Karpas-422 (cell line): ENCODE data around the gene KCNQ1. TPM values are rescaled to one million over a fixed set of nuclear protein-coding genes. Genes with fewer than 3 reads are reported as not detected.
A peak's percentile ranks its signal among the peaks of the same experiment; 100 is the strongest.

Source experiments
- DNase-seq: peaks from one replicate; pipeline ENCODE4 v3.0.0-alpha.2; 2015
- H2AFZ ChIP-seq: fragments of 200-600 bp; sonication (generic); 2 replicates; pipeline ENCODE4 v1.6.1; 2014; ENCODE audit warnings: antibody characterized with exemption, low read length, mixed read lengths
- H3K27ac ChIP-seq: fragments of 200-600 bp; sonication (generic); 2 replicates; pipeline ENCODE4 v1.5.1; 2014; ENCODE audit warnings: mild to moderate bottlenecking, low read length, moderate library complexity
- H3K27me3 ChIP-seq: fragments of 200-600 bp; sonication (generic); 2 replicates; pipeline ENCODE4 v1.6.1; 2014; ENCODE audit warnings: low read length, mixed read lengths
- H3K36me3 ChIP-seq: fragments of 200-600 bp; sonication (generic); 2 replicates; pipeline ENCODE4 v1.6.1; 2014; ENCODE audit warnings: low read length, mixed read lengths; ENCODE audit not compliant: insufficient read depth
- H3K4me1 ChIP-seq: fragments of 200-600 bp; sonication (generic); 2 replicates; pipeline ENCODE4 v1.6.1; 2014; ENCODE audit warnings: mild to moderate bottlenecking, low read length, mixed read lengths
- H3K4me2 ChIP-seq: fragments of 200-600 bp; sonication (generic); 2 replicates; pipeline ENCODE4 v1.6.1; 2014; ENCODE audit warnings: low read length, low read depth, mild to moderate bottlenecking; ENCODE audit not compliant: poor library complexity, severe bottlenecking
- H3K4me3 ChIP-seq: fragments of 200-600 bp; sonication (generic); 2 replicates; pipeline ENCODE4 v1.5.1; 2014; ENCODE audit warnings: mild to moderate bottlenecking, antibody characterized with exemption, low read length, mixed read lengths
- H3K79me2 ChIP-seq: fragments of 200-600 bp; sonication (generic); 2 replicates; pipeline ENCODE4 v1.6.1; 2014; ENCODE audit warnings: mild to moderate bottlenecking, low read length, mixed read lengths
- H3K9ac ChIP-seq: fragments of 200-600 bp; sonication (generic); 2 replicates; pipeline ENCODE4 v1.6.0; 2014; ENCODE audit warnings: low read length
- H3K9me2 ChIP-seq: fragments of 200-600 bp; sonication (generic), shearing (Covaris generic); replicated peaks from 2 replicates; pipeline ENCODE4 v1.6.0; 2014; ENCODE audit warnings: mild to moderate bottlenecking, low read length, moderate library complexity; ENCODE audit not compliant: insufficient read depth
- H3K9me3 ChIP-seq: fragments of 300-700, 200-600 bp; sonication (generic); 2 replicates; pipeline ENCODE4 v1.6.1; 2014; ENCODE audit warnings: low read length, mixed read lengths
- H4K20me1 ChIP-seq: fragments of 200-600 bp; sonication (generic); 2 replicates; pipeline ENCODE4 v1.6.1; 2014; ENCODE audit warnings: mild to moderate bottlenecking, antibody characterized with exemption, low read length, low read depth; ENCODE audit not compliant: insufficient read depth
- total RNA-seq: library from RNA; depleted of rRNA; stranded (reverse); fragments of >200 nt; shearing (Covaris generic); gene quantifications from 2 replicates; pipeline ENCODE4 v1.2.3, GENCODE V29; 2014; ENCODE audit warnings: low replicate concordance

KCNQ1 gene
- total RNA-seq, 1 experiment from 2014 or later, result not detected

DNA sequence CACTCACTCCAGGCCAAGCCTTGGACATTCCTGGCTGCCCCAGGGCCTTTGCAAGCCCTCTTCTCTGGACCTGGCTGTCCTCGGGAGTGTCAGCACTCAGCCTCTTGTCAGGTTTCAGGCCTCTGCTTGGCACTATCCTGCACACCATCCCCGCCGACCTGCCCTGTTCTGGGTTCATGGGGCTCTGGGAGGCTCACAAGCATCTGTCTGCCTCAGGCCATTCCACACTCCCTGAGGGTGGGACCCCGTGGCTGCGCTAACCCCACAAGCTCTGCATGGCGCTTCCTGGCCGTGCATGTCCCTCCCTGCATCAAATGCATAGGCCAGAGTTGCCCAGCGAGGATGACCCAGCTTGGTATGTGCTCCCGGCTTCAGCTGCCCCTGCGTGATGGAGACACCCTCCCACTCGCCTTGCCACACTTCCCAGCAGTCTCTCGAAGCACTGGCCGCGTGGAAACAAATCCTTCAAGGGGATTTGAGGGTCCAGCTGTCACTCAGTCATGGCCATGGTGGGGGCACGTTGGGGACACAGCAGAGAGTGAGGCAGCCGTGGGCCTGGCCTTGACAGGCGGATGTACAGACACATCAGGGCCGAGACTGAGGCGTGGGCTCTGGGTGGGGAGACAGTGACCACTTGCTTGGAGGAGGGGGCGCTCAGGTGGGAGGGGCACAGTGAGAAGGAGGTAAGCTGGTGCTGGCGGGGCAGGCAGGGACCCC, 87.3 kb downstream of the KCNQ1 start:
- Histone ChIP-seq H3K4me1 (peaks cover 5% of the 10 kb centered on the region), H3K4me3 (no peak overlapping the region), H3K79me2 (no peaks in the 10 kb centered on the region), H3K27ac (no peak overlapping the region), H4K20me1 (no peaks in the 10 kb centered on the region), H3K9me3 (no peaks in the 10 kb centered on the region), H3K36me3 (no peaks in the 10 kb centered on the region), H2AFZ (no peak overlapping the region), H3K27me3 (no peaks in the 10 kb centered on the region), H3K4me2 (no peak overlapping the region), H3K9ac (no peak overlapping the region), H3K9me2 (no peaks in the 10 kb centered on the region)
- DNase-seq, result no peak

- Histone ChIP-seq H3K27ac (no peak overlapping the region), H3K4me1 (no peaks in the 10 kb centered on the region), H3K36me3 (no peaks in the 10 kb centered on the region), H3K27me3 (no peaks in the 10 kb centered on the region), H3K9ac (no peak overlapping the region), H3K9me2 (no peaks in the 10 kb centered on the region), H2AFZ (no peak overlapping the region), H4K20me1 (no peaks in the 10 kb centered on the region), H3K9me3 (no peaks in the 10 kb centered on the region), H3K4me3 (no peak overlapping the region), H3K79me2 (no peaks in the 10 kb centered on the region), H3K4me2 (no peak overlapping the region)
- DNase-seq, result peak; percentile 97
These were observed 88.1 kb downstream of the KCNQ1 start for GRCh38 chr11:2532704-2533586.

DNA sequence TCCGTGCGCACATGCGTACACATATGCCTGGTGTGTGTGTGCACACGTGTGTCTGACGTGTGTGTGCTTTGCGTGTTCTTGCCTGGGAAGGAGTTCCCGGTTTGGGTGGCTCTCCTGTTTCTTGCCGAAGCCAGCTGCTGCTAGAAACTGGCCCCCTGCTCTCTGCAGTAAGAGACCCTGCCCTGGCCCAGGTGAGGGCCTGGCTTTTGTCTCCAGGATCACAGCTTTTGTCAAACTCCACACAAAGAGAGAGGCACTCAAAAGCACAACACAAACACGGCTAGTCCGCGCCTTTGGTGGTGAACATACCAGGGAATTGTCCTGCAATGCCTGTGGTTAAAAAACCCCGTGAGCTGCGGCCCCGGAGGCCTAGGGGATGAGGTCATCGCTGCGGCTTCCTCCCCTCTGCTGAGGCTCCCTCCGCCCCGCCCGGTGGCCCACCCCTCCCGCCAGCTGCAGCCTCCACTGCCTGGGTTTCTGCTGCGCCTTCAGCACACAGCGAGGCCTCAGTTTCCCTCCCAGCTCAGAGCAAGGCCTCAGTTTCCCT, 88.9 kb downstream of the KCNQ1 start:
- no peak overlapping the region for H2AFZ ChIP-seq
- H3K27ac ChIP-seq, result no peak overlapping the region
- H3K9me3 ChIP-seq, result no peaks in the 10 kb centered on the region
- no peak for DNase-seq
- no peaks in the 10 kb centered on the region for H3K79me2 ChIP-seq
- H3K4me2 ChIP-seq, result no peak overlapping the region
- no peaks in the 10 kb centered on the region for H4K20me1 ChIP-seq
- no peaks in the 10 kb centered on the region for H3K27me3 ChIP-seq
- H3K4me3 ChIP-seq, result no peak overlapping the region
- H3K9me2 ChIP-seq, result no peaks in the 10 kb centered on the region
- no peak overlapping the region for H3K9ac ChIP-seq
- H3K4me1 ChIP-seq, result no peaks in the 10 kb centered on the region
- no peaks in the 10 kb centered on the region for H3K36me3 ChIP-seq

DNA sequence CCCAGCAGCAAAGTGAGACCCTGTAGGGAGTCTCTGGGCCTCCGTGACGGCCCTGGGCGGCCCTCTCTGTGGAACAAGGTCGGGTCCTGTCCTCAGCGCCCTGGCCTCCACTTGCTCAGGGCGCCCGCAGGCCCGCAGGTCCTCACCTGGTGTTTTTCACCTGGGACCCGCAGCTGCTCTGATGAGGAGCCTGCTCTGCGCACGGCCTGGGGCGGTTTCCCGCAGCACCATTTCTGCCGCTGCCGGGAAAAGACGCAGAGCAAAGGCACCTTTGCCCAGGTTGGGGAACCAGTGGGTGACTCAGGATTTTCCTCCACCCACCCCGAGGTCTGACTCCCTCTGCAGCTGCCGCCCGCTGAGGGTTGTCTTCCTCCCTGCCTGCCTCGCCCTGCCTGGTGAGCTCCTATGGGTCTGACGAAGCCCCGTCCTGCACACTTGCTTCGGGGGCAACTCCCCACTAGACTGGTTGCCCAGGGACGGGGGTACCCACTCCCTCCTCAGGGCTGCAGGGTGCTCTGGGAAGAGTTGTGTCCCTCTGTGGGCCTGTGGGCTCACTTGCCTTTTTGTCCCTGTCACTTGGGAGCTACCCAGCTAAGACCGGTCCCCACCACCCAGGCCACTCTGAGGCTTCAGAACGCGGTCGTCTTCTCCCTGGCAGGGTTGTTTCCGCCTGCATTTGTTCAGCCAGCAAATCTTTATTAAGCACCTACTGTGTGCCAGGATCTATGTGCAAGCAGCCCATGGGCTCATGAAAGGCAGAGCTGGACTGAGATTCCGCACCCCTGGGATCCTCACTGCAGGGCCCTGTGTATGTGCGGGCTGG, 89.5 kb downstream of the KCNQ1 start:
- Histone ChIP-seq H3K4me2 (no peak overlapping the region), H3K36me3 (no peaks in the 10 kb centered on the region), H2AFZ (no peak overlapping the region), H3K4me3 (no peak overlapping the region), H3K9ac (no peak overlapping the region), H3K9me2 (no peaks in the 10 kb centered on the region), H3K27me3 (no peaks in the 10 kb centered on the region), H4K20me1 (no peaks in the 10 kb centered on the region), H3K9me3 (no peaks in the 10 kb centered on the region), H3K79me2 (no peaks in the 10 kb centered on the region), H3K4me1 (no peaks in the 10 kb centered on the region), H3K27ac (no peak overlapping the region)
- DNase-seq, result no peak

DNA sequence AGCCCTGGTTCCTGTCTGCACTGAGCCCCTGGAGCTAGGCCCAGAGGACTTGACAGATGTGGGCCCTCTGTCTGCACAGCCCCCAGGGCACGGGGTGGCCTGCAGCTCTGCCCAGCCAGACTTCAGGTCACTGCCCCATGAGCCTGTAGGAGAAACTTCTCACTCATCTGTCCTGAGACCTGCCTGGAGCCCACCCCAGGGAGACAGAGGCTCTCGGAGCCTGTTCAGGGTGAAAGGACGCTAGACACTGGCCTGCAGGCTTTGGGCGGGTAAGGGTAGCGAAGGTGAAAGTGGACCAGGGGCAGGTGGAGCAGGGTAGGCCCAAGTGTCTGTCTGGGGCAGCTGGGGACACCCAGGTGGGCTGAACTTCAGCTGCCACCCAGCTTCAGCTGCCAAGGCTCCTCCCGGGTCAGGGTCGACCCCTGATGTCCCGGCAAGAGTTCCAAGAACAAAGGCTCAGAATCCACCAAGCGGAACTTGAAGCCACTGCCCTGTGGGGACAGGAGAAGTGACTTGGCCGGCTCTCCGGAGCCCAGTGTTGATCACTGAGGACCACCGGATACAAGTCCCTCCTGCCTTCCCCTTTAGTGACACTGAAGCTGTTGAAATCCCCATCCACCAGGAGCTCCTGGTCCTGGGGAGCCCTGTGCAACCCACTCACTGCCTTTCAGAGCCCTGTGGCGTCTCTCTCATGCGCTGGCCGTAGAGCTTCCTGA, 90.3 kb downstream of the KCNQ1 start:
- H4K20me1 ChIP-seq, result no peaks in the 10 kb centered on the region
- H3K27me3 ChIP-seq, result no peaks in the 10 kb centered on the region
- H3K4me1 ChIP-seq, result no peaks in the 10 kb centered on the region
- no peaks in the 10 kb centered on the region for H3K79me2 ChIP-seq
- no peak overlapping the region for H3K4me3 ChIP-seq
- H3K27ac ChIP-seq, result no peak overlapping the region
- no peaks in the 10 kb centered on the region for H3K9me2 ChIP-seq
- no peak overlapping the region for H3K9ac ChIP-seq
- no peak overlapping the region for H3K4me2 ChIP-seq
- H3K36me3 ChIP-seq, result no peaks in the 10 kb centered on the region
- H2AFZ ChIP-seq, result no peak overlapping the region
- no peaks in the 10 kb centered on the region for H3K9me3 ChIP-seq
- no peak for DNase-seq

- Histone ChIP-seq H3K79me2 (no peaks in the 10 kb centered on the region), H2AFZ (no peak overlapping the region), H3K9me3 (no peaks in the 10 kb centered on the region), H4K20me1 (no peaks in the 10 kb centered on the region), H3K9ac (no peak overlapping the region), H3K9me2 (no peaks in the 10 kb centered on the region), H3K4me1 (no peaks in the 10 kb centered on the region), H3K36me3 (no peaks in the 10 kb centered on the region), H3K4me2 (no peak overlapping the region), H3K27ac (no peak overlapping the region), H3K4me3 (no peak overlapping the region), H3K27me3 (no peaks in the 10 kb centered on the region)
- DNase-seq, result no peak
These were observed 91.0 kb downstream of the KCNQ1 start for GRCh38 chr11:2535673-2536439.

DNA sequence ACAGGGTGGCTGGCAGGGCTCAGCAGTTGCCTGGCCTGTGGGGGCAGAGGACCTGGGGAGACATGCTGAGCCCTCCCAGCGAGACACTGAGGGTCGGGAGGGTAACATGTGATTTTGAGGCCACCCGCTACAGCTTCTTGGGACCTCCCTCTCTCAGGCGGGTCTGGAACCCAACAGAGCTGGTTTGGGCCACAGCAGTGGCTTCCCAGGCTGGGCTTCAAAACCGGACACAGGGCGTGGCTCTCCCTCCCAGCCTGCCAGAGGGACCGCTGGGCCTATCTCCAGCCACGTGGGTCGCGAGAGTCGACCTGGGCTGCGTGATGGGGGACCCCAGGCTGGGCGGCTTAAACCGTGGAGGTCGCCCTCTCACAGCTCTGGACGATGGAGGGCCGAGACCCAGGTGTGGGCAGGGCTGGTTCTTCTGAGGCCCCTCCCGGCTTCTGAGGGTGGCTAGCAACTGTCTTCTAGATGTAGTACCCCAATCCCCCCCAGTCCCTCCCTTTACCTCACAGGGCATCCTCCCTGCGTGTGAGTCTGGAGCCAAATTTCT, 91.7 kb downstream of the KCNQ1 start:
- no peak overlapping the region for H3K9ac ChIP-seq
- H3K9me3 ChIP-seq, result no peaks in the 10 kb centered on the region
- DNase-seq, result no peak
- no peak overlapping the region for H3K4me3 ChIP-seq
- H3K27me3 ChIP-seq, result no peaks in the 10 kb centered on the region
- no peak overlapping the region for H2AFZ ChIP-seq
- H3K4me1 ChIP-seq, result no peaks in the 10 kb centered on the region
- no peaks in the 10 kb centered on the region for H3K79me2 ChIP-seq
- no peak overlapping the region for H3K4me2 ChIP-seq
- no peaks in the 10 kb centered on the region for H3K9me2 ChIP-seq
- H4K20me1 ChIP-seq, result no peaks in the 10 kb centered on the region
- no peaks in the 10 kb centered on the region for H3K36me3 ChIP-seq
- no peak overlapping the region for H3K27ac ChIP-seq
